HEK293 (cell line): ENCODE data around the gene UBAC2.

Source experiments
- ZNF747 ChIP-seq: fragments of 450-650 bp; formaldehyde crosslinking; IDR thresholded peaks from 2 replicates; pipeline ENCODE4 v1.5.1; 2016; ENCODE audit warnings: missing biosample characterization, missing genetic modification characterization
- TF ChIP-seq, protein P1 (sequence below): fragments of 450-650 bp; formaldehyde crosslinking; IDR thresholded peaks from 2 replicates; pipeline ENCODE4 v1.5.1; 2016; ENCODE audit warnings: missing biosample characterization, missing genetic modification characterization
- TF ChIP-seq, protein P2 (sequence below): fragments of 450-650 bp; formaldehyde crosslinking; IDR thresholded peaks from 2 replicates; pipeline ENCODE4 v1.5.0; 2017; ENCODE audit warnings: missing biosample characterization, missing genetic modification characterization, borderline replicate concordance

DNA sequence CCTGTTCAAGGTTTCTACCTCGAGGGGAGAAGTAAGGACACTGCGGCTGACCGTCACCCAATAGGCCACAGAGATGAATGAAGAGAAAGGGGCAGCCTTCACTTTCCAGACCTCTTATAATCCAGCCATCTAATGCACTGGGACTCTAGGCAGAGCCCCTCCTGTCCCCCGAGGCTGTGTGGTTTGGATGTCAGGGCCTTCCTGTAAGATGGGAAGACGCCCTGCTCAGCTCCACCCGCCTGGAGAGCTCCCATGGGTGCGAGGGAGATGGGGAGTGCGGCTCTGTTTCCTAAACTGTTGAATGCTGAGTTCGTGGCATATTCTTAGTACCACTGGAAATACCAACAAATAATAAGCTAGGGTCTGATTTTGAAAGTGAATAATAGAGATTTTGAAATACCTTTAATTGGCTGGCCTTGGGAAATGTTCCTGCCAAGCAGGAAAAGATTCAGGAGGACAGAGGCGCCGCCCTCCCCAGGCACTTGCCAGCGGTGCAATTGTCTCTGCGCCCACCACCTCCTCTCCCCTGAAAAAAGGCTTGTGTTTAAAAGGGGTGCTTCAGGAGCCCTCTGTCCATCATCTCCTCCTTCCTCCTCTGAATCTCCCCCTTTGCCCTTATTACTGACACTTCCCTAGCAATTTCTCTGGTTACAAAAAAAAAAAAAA lies 191.9 kb downstream of the UBAC2 start:
- TF ChIP-seq, protein P1, sequence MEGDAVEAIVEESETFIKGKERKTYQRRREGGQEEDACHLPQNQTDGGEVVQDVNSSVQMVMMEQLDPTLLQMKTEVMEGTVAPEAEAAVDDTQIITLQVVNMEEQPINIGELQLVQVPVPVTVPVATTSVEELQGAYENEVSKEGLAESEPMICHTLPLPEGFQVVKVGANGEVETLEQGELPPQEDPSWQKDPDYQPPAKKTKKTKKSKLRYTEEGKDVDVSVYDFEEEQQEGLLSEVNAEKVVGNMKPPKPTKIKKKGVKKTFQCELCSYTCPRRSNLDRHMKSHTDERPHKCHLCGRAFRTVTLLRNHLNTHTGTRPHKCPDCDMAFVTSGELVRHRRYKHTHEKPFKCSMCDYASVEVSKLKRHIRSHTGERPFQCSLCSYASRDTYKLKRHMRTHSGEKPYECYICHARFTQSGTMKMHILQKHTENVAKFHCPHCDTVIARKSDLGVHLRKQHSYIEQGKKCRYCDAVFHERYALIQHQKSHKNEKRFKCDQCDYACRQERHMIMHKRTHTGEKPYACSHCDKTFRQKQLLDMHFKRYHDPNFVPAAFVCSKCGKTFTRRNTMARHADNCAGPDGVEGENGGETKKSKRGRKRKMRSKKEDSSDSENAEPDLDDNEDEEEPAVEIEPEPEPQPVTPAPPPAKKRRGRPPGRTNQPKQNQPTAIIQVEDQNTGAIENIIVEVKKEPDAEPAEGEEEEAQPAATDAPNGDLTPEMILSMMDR, result no peak
- TF ChIP-seq, protein P2, sequence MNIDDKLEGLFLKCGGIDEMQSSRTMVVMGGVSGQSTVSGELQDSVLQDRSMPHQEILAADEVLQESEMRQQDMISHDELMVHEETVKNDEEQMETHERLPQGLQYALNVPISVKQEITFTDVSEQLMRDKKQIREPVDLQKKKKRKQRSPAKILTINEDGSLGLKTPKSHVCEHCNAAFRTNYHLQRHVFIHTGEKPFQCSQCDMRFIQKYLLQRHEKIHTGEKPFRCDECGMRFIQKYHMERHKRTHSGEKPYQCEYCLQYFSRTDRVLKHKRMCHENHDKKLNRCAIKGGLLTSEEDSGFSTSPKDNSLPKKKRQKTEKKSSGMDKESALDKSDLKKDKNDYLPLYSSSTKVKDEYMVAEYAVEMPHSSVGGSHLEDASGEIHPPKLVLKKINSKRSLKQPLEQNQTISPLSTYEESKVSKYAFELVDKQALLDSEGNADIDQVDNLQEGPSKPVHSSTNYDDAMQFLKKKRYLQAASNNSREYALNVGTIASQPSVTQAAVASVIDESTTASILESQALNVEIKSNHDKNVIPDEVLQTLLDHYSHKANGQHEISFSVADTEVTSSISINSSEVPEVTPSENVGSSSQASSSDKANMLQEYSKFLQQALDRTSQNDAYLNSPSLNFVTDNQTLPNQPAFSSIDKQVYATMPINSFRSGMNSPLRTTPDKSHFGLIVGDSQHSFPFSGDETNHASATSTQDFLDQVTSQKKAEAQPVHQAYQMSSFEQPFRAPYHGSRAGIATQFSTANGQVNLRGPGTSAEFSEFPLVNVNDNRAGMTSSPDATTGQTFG, result no peak
- TF ChIP-seq ZNF747 (tag by site-specific recombination), result no peak
